B cell (primary cell): ENCODE measurements around the gene SPOP. TPM values are rescaled to one million over a fixed set of nuclear protein-coding genes. Genes with fewer than 3 reads are reported as not detected.
"Not testable (repeated sequence)": the region's sequence is repeated elsewhere in the genome, so short reads cannot be mapped to it uniquely, and the experiment has no call there.

Experiments used
- ATAC-seq: fragments of 200-7000 bp; cut with Tn5 transposase; one replicate; pipeline ENCODE4 v1.10.0; 2021; ENCODE audit warnings: low read depth, mild to moderate bottlenecking, moderate number of reproducible peaks, moderate library complexity
- CTCF ChIA-PET: fragments of 350-600 bp; sonication (Branson Sonifier 250); formaldehyde crosslinking; loops from one replicate; lab custom pipeline; 2021; ENCODE audit warnings: antibody characterized with exemption, inconsistent platforms; lab: Charles Lee
- POLR2A ChIA-PET: fragments of 350-600 bp; sonication (Branson Sonifier 250); formaldehyde crosslinking; loops from one replicate; lab custom pipeline; 2021; ENCODE audit warnings: antibody characterized with exemption; lab: Charles Lee
- DNase-seq: peaks from one replicate; pipeline ENCODE4 v3.0.0; 2013
- H2AFZ ChIP-seq: 2 replicates; pipeline ENCODE4 v1.6.1; 2012; ENCODE audit warnings: mild to moderate bottlenecking, low read depth, low read length; ENCODE audit not compliant: insufficient read depth, poor library complexity, severe bottlenecking
- H3K27ac ChIP-seq, 2 donors: 1 replicate in 1 of 2; 2 replicates in 1 of 2; pipeline ENCODE4 v1.5.1; 2012 to 2013; ENCODE audit warnings: low read length in 2 of 2, mild to moderate bottlenecking in 2 of 2, moderate library complexity in 1 of 2
- H3K27me3 ChIP-seq, 4 experiments: fragments of 200-600 bp in 1 of 4; sonication (generic) in 1 of 4; replicated peaks in 1 of 4; 1 replicate in 2 of 4; 2 replicates in 2 of 4; pipeline versions ENCODE4 v1.6.1 to v1.7.0; 2013 to 2016; ENCODE audit warnings: low read length in 3 of 4, mild to moderate bottlenecking in 2 of 4, mixed read lengths in 1 of 4, moderate library complexity in 1 of 4; ENCODE audit not compliant: insufficient read depth in 4 of 4, control insufficient read depth in 3 of 4; ENCODE audit errors: control extremely low read depth in 1 of 4
- H3K36me3 ChIP-seq, 2 experiments: replicated peaks in 1 of 2; 1 replicate in 1 of 2; 2 replicates in 1 of 2; pipeline versions ENCODE4 v1.6.1 to v1.7.1; 2013; ENCODE audit warnings: low read length in 1 of 2; ENCODE audit not compliant: insufficient read depth in 2 of 2, control insufficient read depth in 1 of 2; ENCODE audit errors: control extremely low read depth in 1 of 2, extremely low read depth in 1 of 2
- H3K4me1 ChIP-seq, 2 donors: fragments of 200-600 bp in 1 of 2; sonication (generic) in 1 of 2; 1 replicate in 1 of 2; 2 replicates in 1 of 2; pipeline versions ENCODE4 v1.5.1 to v1.6.1; 2013 to 2017; ENCODE audit warnings: low read length in 2 of 2; ENCODE audit not compliant: control insufficient read depth in 2 of 2, insufficient read depth in 2 of 2
- H3K4me2 ChIP-seq: replicated peaks from 2 replicates; pipeline ENCODE3; 2012; ENCODE audit warnings: mild to moderate bottlenecking, low read depth, low read length; ENCODE audit not compliant: poor library complexity, severe bottlenecking
- H3K4me3 ChIP-seq, 5 experiments: fragments of 200-600 bp in 1 of 5; sonication (generic) in 1 of 5; 1 replicate in 3 of 5; 2 replicates in 2 of 5; pipeline versions ENCODE4 v1.5.1 to v1.7.0; 2011 to 2016; ENCODE audit warnings: low read length in 4 of 5, mild to moderate bottlenecking in 4 of 5, low read depth in 2 of 5, control low read depth in 1 of 5, moderate library complexity in 1 of 5; ENCODE audit not compliant: insufficient read depth in 1 of 5; ENCODE audit errors: control extremely low read depth in 1 of 5, extremely low read depth in 1 of 5
- H3K79me2 ChIP-seq: fragments of 200-600 bp; sonication (generic); one replicate; pipeline ENCODE4 v1.6.0; 2016; ENCODE audit warnings: low read length; ENCODE audit not compliant: control insufficient read depth, insufficient read depth
- H3K9ac ChIP-seq: fragments of 200-600 bp; sonication (generic); 2 replicates; pipeline ENCODE4 v1.6.1; 2017; ENCODE audit warnings: mild to moderate bottlenecking, low read length, moderate library complexity
- H3K9me3 ChIP-seq, 3 donors: one replicate each; pipeline versions ENCODE4 v1.6.1 to v1.7.1; 2013; ENCODE audit warnings: low read length in 2 of 3; ENCODE audit not compliant: control insufficient read depth in 2 of 3, insufficient read depth in 1 of 3; ENCODE audit errors: control extremely low read depth in 1 of 3
- H4K20me1 ChIP-seq: 2 replicates; pipeline ENCODE4 v1.6.0; 2012; ENCODE audit warnings: mild to moderate bottlenecking, low read length; ENCODE audit not compliant: insufficient read depth, control insufficient read depth, poor library complexity, severe bottlenecking
- H3K27ac Mint-ChIP-seq: one replicate; pipeline ENCODE4 v1.8.0; 2021; ENCODE audit warnings: mixed read lengths
- H3K27me3 Mint-ChIP-seq: one replicate; pipeline ENCODE4 v1.8.0; 2021; ENCODE audit warnings: mixed read lengths
- H3K4me1 Mint-ChIP-seq: one replicate; pipeline ENCODE4 v1.8.0; 2021; ENCODE audit warnings: mixed read lengths
- H3K4me3 Mint-ChIP-seq: one replicate; pipeline ENCODE4 v1.8.0; 2021; ENCODE audit warnings: mixed read lengths
- H3K9me3 Mint-ChIP-seq: one replicate; pipeline ENCODE4 v1.8.0; 2022; ENCODE audit warnings: mixed read lengths; ENCODE audit not compliant: insufficient read depth
- EZH2 ChIP-seq: IDR thresholded peaks from 2 replicates; pipeline ENCODE4 v1.6.1; 2012; ENCODE audit warnings: borderline replicate concordance, low read depth, mild to moderate bottlenecking, moderate library complexity, low read length; ENCODE audit not compliant: insufficient read depth, poor library complexity, severe bottlenecking
- WGBS: methylation state at CpG from one replicate; pipeline ENCODE4 v1.1.5; 2013; ENCODE audit warnings: missing lambda C conversion rate; ENCODE audit not compliant: insufficient coverage; 5-methylcytosine and 5-hydroxymethylcytosine counted together
- intact Hi-C: fragments of 100-400 bp; cut with micrococcal nuclease; formaldehyde crosslinking; loops from one replicate; pipeline ENCODE4 v1.10.0; 2022
- polyA plus RNA-seq: library from polyadenylated mRNA; depleted of rRNA; stranded (reverse); fragments of >200 nt; gene quantifications from 2 replicates; pipeline ENCODE4 v1.2.3, GENCODE V29; 2012
- total RNA-seq, 2 donors: library from RNA; stranded (reverse); fragments of 120-200 nt in 1 of 2; gene quantifications; 1 replicate in 1 of 2; 2 replicates in 1 of 2; pipeline versions ENCODE4 v1.2.3 to v1.2.4, GENCODE V29; 2013 to 2022
- TF ChIP-seq, protein P1 (sequence below): fragments of 200-600 bp; IDR thresholded peaks from one replicate; pipeline ENCODE4 v1.8.0; 2022; ENCODE audit warnings: antibody characterized with exemption, mild to moderate bottlenecking

The SPOP gene
- total and polyA plus RNA-seq, 2 donors (not counting 1 experiment from before 2014, with no cell fraction given) = 27.0 to 72.1 TPM

DNA sequence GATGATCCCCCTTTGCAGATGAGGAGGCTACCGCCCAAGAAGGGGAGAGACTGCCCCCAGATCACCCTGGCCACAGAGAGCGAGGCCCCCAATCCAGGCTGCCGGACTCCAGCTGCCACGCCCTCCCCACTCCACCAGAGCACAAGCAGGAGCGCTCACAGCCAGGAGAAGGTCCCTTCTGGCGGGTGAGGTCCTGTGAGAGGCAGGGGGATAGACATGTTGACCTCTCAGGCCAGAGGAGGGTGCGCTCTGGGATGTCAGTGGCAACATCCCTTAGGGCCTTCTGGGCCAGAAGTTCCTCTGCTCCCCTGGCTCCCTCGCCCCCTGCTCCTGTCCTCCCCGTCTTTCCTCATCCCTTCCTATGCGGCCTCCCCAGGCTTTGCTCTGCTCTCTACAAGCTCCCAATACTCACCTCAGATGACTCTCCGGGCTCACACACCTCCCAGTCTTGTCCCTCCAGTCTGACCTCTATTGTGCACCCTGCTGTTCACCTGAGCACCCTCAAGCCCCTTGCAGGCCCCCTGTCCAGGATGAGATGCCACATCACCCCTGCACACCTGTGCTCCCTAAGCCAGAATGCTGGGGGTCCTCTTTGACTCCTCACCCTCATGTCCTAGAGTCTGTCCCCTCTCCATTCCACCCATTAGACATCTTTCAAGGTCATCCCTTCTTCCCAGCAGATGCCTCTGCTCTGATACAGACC lies 107.2 kb downstream of the SPOP start:
- CTCF ChIA-PET = interaction anchor here (0.5 to 17.7 kb wide), 29 partner anchors 9 to 641 kb away, joined by 3 to 485 read pairs (median 3); partner anchors contain the start of gene SLC35B1
- TF ChIP-seq, protein P1, sequence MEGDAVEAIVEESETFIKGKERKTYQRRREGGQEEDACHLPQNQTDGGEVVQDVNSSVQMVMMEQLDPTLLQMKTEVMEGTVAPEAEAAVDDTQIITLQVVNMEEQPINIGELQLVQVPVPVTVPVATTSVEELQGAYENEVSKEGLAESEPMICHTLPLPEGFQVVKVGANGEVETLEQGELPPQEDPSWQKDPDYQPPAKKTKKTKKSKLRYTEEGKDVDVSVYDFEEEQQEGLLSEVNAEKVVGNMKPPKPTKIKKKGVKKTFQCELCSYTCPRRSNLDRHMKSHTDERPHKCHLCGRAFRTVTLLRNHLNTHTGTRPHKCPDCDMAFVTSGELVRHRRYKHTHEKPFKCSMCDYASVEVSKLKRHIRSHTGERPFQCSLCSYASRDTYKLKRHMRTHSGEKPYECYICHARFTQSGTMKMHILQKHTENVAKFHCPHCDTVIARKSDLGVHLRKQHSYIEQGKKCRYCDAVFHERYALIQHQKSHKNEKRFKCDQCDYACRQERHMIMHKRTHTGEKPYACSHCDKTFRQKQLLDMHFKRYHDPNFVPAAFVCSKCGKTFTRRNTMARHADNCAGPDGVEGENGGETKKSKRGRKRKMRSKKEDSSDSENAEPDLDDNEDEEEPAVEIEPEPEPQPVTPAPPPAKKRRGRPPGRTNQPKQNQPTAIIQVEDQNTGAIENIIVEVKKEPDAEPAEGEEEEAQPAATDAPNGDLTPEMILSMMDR = no peak
- TF ChIP-seq EZH2 = no peak
- H3K4me3 ChIP-seq = no peak overlapping the region
- peak overlapping the region; percentile 84 for H2AFZ ChIP-seq
- POLR2A ChIA-PET = no interaction called here
- Mint-ChIP-seq H3K27me3 (peaks cover 53% of the 10 kb centered on the region), H3K27ac (peak overlapping the region; percentile 56), H3K4me3 (peak overlapping the region; percentile 88), H3K4me1 (peaks cover 24% of the 10 kb centered on the region), H3K9me3 (no peaks in the 10 kb centered on the region)
- intact Hi-C loops = loop anchor here (1.0 kb wide), 3 partner anchors 106 to 428 kb away; no protein-coding TSS in a partner anchor
- H3K27me3 ChIP-seq = peaks cover 0 to 64% (median 18%) of the 10 kb centered on the region in 4 experiments
- ATAC-seq = no peak
- no peaks in the 10 kb centered on the region for H3K36me3 ChIP-seq
- H3K4me2 ChIP-seq = peak overlapping the region; percentile 78
- no peaks in the 10 kb centered on the region for H4K20me1 ChIP-seq
- H3K27ac ChIP-seq = no peak overlapping the region
- H3K9ac ChIP-seq = no peak overlapping the region
- 88% methylated on average over 7 of the region's 11 CpGs for WGBS
- H3K9me3 ChIP-seq = peaks cover 0 to 4% (median 0%) of the 10 kb centered on the region in 3 donors
- DNase-seq = peak; percentile 27
- H3K4me1 ChIP-seq = peaks cover 11 to 24% of the 10 kb centered on the region in 2 donors
- H3K79me2 ChIP-seq = no peaks in the 10 kb centered on the region

DNA sequence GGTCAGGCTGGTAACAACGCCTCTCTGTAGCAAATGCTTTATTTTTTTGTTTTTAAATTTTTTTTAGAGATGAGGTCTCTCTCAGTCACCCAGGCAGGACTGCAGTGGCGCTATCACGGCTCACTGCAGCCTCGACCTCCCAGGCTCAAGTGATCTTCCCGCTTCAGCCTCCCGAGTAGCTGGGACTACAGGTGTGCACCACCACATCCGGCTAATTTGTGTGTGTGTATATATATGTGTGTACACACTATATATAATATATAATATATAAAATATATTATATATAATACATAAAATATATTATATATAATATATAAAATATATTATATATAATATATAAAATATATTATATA lies 109.2 kb downstream of the SPOP start:
- Histone ChIP-seq H3K27me3 (peaks cover 0 to 47% (median 9%) of the 10 kb centered on the region in 4 experiments), H3K4me1 (peaks cover 6 to 17% of the 10 kb centered on the region in 2 donors), H2AFZ (peak overlapping the region; percentile 63)
- H3K4me3 Mint-ChIP-seq, H3K27ac Mint-ChIP-seq, H3K9ac ChIP-seq, ATAC-seq, H3K27ac ChIP-seq, DNase-seq, H3K79me2 ChIP-seq, H3K36me3 ChIP-seq, POLR2A ChIA-PET, H3K4me3 ChIP-seq, H4K20me1 ChIP-seq, H3K4me2 ChIP-seq, H3K9me3 ChIP-seq, H3K9me3 Mint-ChIP-seq: not testable (repeated sequence)
- intact Hi-C loops = loop anchor here (2.0 kb wide), 1 partner anchor 220 kb away; the partner anchor contains the start of gene KAT7
- Mint-ChIP-seq H3K27me3 (peaks cover 42% of the 10 kb centered on the region), H3K4me1 (peaks cover 19% of the 10 kb centered on the region)
- CTCF ChIA-PET = interaction anchor here (1.2 to 17.7 kb wide), 6 partner anchors 11 to 428 kb away, joined by 3 to 485 read pairs (median 15); partner anchors contain the start of gene SLC35B1
- 88% methylated on average over 1 of the region's 7 CpGs for WGBS
